PC-9 (cell line): ENCODE measurements around the gene PP2D1. TPM values are rescaled to one million over a fixed set of nuclear protein-coding genes. Genes with fewer than 3 reads are reported as not detected.
A peak's percentile ranks its signal among the peaks of the same experiment; 100 is the strongest.

Experiments
- Bru-seq: library from RNA; stranded (reverse); fragments of 400-500 nt; gene quantifications from one replicate; lab custom pipeline; 2021; lab: Mats Ljungman, UMichigan
- BruChase-seq, 2 experiments: library from RNA; stranded (reverse); fragments of 400-500 nt; gene quantifications; one replicate each; lab custom pipeline; 2021; lab: Mats Ljungman, UMichigan
- BruUV-seq: library from RNA; stranded (reverse); fragments of 400-500 nt; replicated peaks from 2 replicates; lab custom pipeline; 2021; lab: Mats Ljungman, UMichigan
- CTCF ChIA-PET: fragments of 300-600 bp; sonication (Branson Sonifier 250); formaldehyde crosslinking; loops from one replicate; lab custom pipeline; 2022; ENCODE audit warnings: antibody characterized with exemption; lab: Charles Lee
- POLR2A ChIA-PET: fragments of 300-600 bp; sonication (Branson Sonifier 250); formaldehyde crosslinking; loops from one replicate; lab custom pipeline; 2022; ENCODE audit warnings: antibody characterized with exemption; ENCODE audit not compliant: unreplicated experiment; lab: Charles Lee
- DNase-seq, 2 experiments: peaks; one replicate each; pipeline versions ENCODE4 v3.0.0 to v3.0.0-alpha.2; 2015 to 2022; ENCODE audit warnings: mixed read lengths in 1 of 2
- H2AFZ ChIP-seq: fragments of 200-600 bp; sonication (generic); 2 replicates; pipeline ENCODE4 v1.8.1; 2017; ENCODE audit warnings: antibody characterized with exemption
- H3F3A ChIP-seq: fragments of 200-600 bp; sonication (generic); 2 replicates; pipeline ENCODE4 v1.8.1; 2017; ENCODE audit warnings: antibody characterized with exemption, mild to moderate bottlenecking, low read depth; ENCODE audit not compliant: insufficient read depth
- H3K27ac ChIP-seq: fragments of 200-600 bp; sonication (generic); 2 replicates; pipeline ENCODE4 v1.6.1; 2016; ENCODE audit warnings: mixed run types
- H3K27me3 ChIP-seq: fragments of 200-600 bp; sonication (generic); 2 replicates; pipeline ENCODE4 v1.6.1; 2016; ENCODE audit warnings: low read depth, mixed run types; ENCODE audit not compliant: insufficient read depth
- H3K36me3 ChIP-seq: fragments of 200-600 bp; sonication (generic); 2 replicates; pipeline ENCODE4 v1.6.1; 2016; ENCODE audit warnings: low read depth, mixed run types
- H3K4me1 ChIP-seq: fragments of 200-600 bp; sonication (generic); replicated peaks from 2 replicates; pipeline ENCODE4 v1.6.1; 2016; ENCODE audit warnings: mixed run types; ENCODE audit not compliant: insufficient read depth
- H3K4me2 ChIP-seq: fragments of 200-600 bp; sonication (generic); 2 replicates; pipeline ENCODE4 v1.6.1; 2017; ENCODE audit warnings: mixed run types
- H3K4me3 ChIP-seq: fragments of 200-600 bp; sonication (generic); 2 replicates; pipeline ENCODE4 v1.6.1; 2016; ENCODE audit warnings: mixed run types
- H3K79me2 ChIP-seq: fragments of 200-600 bp; sonication (generic); 2 replicates; pipeline ENCODE4 v1.6.1; 2017; ENCODE audit warnings: low read depth, mixed run types
- H3K9me2 ChIP-seq: fragments of 200-600 bp; sonication (generic); 2 replicates; pipeline ENCODE4 v1.8.1; 2017; ENCODE audit warnings: mild to moderate bottlenecking; ENCODE audit not compliant: insufficient read depth
- H3K9me3 ChIP-seq: fragments of 200-600 bp; sonication (generic); 2 replicates; pipeline ENCODE4 v1.8.1; 2016; ENCODE audit warnings: low read depth; ENCODE audit not compliant: insufficient read depth
- H4K20me1 ChIP-seq: fragments of 200-600 bp; sonication (generic); 2 replicates; pipeline ENCODE4 v1.8.1; 2017; ENCODE audit not compliant: insufficient read depth
- CTCF ChIP-seq: fragments of 200-600 bp; sonication (generic); conservative IDR thresholded peaks from 2 replicates; pipeline ENCODE4 v1.6.1; 2017; ENCODE audit warnings: mixed run types, antibody characterized with exemption, mild to moderate bottlenecking, moderate library complexity
- EZH2 ChIP-seq: fragments of 200-600 bp; sonication (generic); IDR thresholded peaks from 2 replicates; pipeline ENCODE4 v1.8.0; 2017; ENCODE audit warnings: antibody characterized with exemption, low read depth
- intact Hi-C: fragments of 100-400 bp; cut with micrococcal nuclease; formaldehyde crosslinking; loops from one replicate; pipeline ENCODE4 v1.10.0; 2022; ENCODE audit not compliant: unreplicated experiment
- long read RNA-seq: library from polyadenylated mRNA; stranded (forward); transcript quantifications from one replicate; pipeline ENCODE4 v2.0.0, GENCODE V29; 2022
- total RNA-seq: library from RNA; stranded (reverse); gene quantifications from 2 replicates; pipeline ENCODE4 v1.2.3, GENCODE V29; 2021

Gene PP2D1
- total RNA-seq (not detected in 2 replicates), Bru-seq, nascent RNA (not detected), BruChase-seq, experiment 1, labeled RNA remaining after a 2-hour chase (not detected), BruChase-seq, experiment 2, labeled RNA remaining after a 6-hour chase (not detected)
- long read RNA-seq, partial matches to known transcripts = 0 of 3 reads
- long read RNA-seq, other reads (novel, unspliced or antisense) = 3 of 3 reads

DNA sequence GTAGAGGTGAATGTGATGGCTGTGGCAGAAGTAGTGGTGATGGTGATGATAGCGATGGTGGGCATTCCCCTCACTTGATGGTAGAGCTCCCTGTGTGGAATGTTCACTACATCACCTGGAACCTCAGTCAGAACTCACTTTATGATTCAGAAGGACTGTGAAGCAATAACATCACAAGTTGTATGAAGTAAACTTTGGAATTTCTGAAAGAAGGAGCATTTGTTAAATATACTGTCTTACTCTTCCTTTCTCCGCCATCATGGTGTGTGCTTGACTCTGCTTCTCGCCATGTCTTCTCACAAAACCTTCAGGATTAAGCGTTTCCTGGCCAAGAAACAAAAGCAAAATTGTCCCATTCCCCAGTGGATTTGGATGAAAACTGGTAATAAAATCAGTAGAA lies at the start of gene PP2D1:
TSS of gene PP2D1 (minus strand) at position 101 of the 400 bp plus-strand sequence. CDS start 192 bp downstream, outside the sequence.
- no peak for DNase-seq
- no peaks in the 10 kb centered on the region for H4K20me1 ChIP-seq
- no peaks in the 10 kb centered on the region for H3F3A ChIP-seq
- no TSS peak for BruUV-seq
- intact Hi-C loops = no loop called here
- H3K4me3 ChIP-seq = no peak within 1 kb of the TSS
- H3K36me3 ChIP-seq = no peaks in the 10 kb centered on the region
- TF ChIP-seq EZH2 = no peak
- no peak for TF ChIP-seq CTCF
- H3K27me3 ChIP-seq = no peaks in the 10 kb centered on the region
- H2AFZ ChIP-seq = no peak within 1 kb of the TSS
- H3K9me2 ChIP-seq = no peaks in the 10 kb centered on the region
- ChIA-PET CTCF (interaction anchor here (0.6 kb wide), 1 partner anchor 91 kb away, joined by 3 read pairs; no protein-coding TSS in a partner anchor), POLR2A (no interaction called here)
- no peaks in the 10 kb centered on the region for H3K4me1 ChIP-seq
- H3K9me3 ChIP-seq = no peaks in the 10 kb centered on the region
- H3K4me2 ChIP-seq = no peak within 1 kb of the TSS
- no peaks in the 10 kb centered on the region for H3K79me2 ChIP-seq
- H3K27ac ChIP-seq = no peak within 1 kb of the TSS

GRCh38 chr3:20060974-20061685 lies 49.1 kb upstream of the PP2D1 start:
- POLR2A ChIA-PET = no interaction called here
- no peak overlapping the region for H2AFZ ChIP-seq
- TF ChIP-seq CTCF (no peak), EZH2 (no peak)

DNA sequence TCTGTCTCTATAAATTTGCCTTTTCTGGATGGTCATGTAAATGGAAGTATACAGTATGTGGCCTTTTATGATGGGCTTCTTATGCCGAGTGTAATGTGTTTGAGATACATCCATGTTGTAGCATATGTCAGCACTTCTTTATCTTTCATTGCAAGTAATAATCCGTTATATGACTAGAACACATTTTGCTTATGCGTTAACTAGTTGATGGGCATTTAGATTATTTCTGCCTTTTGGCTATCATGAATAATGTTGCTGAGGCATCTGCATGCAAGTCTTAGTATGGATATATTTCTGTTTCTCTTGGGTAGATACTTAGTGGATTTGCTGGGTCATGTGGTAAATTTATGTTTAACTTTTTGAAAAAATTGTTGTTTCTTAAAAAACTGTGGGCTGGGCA lies 47.9 kb upstream of the PP2D1 start:
- no peaks in the 10 kb centered on the region for H3K36me3 ChIP-seq
- H2AFZ ChIP-seq = no peak overlapping the region
- no peaks in the 10 kb centered on the region; the same call in 1 of the 2 replicates for H3K9me2 ChIP-seq
- no peak for TF ChIP-seq CTCF
- TF ChIP-seq EZH2 = no peak
- H3K4me2 ChIP-seq = no peak overlapping the region
- no peak overlapping the region for H3K4me3 ChIP-seq
- no peaks in the 10 kb centered on the region for H3K9me3 ChIP-seq
- H3K79me2 ChIP-seq = no peaks in the 10 kb centered on the region
- intact Hi-C loops = no loop called here
- H4K20me1 ChIP-seq = no peaks in the 10 kb centered on the region
- DNase-seq = no peak
- no TSS peak for BruUV-seq
- peaks cover 48% of the 10 kb centered on the region for H3K4me1 ChIP-seq
- no peaks in the 10 kb centered on the region for H3K27me3 ChIP-seq
- ChIA-PET CTCF (no interaction called here), POLR2A (no interaction called here)
- H3K27ac ChIP-seq = no peak overlapping the region
- peaks cover 32% of the 10 kb centered on the region for H3F3A ChIP-seq

More at GRCh38 chr3:20060974-20061685, 49.1 kb upstream of the PP2D1 start:
- Histone ChIP-seq H3K36me3 (no peaks in the 10 kb centered on the region), H3K27me3 (no peaks in the 10 kb centered on the region), H3F3A (peaks cover 30% of the 10 kb centered on the region), H3K4me1 (peaks cover 40% of the 10 kb centered on the region), H3K27ac (no peak overlapping the region), H3K9me2 (peaks cover 4% of the 10 kb centered on the region; the same call in 1 of the 2 replicates), H3K4me2 (peak overlapping the region; percentile 9; the same call in 1 of the 2 replicates), H3K4me3 (no peak overlapping the region), H3K79me2 (no peaks in the 10 kb centered on the region), H3K9me3 (no peaks in the 10 kb centered on the region), H4K20me1 (no peaks in the 10 kb centered on the region)
- no peak for DNase-seq
- BruUV-seq = no TSS peak
- intact Hi-C loops = no loop called here
- CTCF ChIA-PET = no interaction called here
